Measurements from ENCODE around the gene AKAIN1. TPM values are rescaled to one million over a fixed set of nuclear protein-coding genes. Genes with fewer than 3 reads are reported as not detected.

Gene AKAIN1, protein sequence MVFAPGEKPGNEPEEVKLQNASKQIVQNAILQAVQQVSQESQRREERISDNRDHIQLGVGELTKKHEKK
- total RNA-seq (2021; fragmentation: NEBNext Ultra II Directional; extraction: Animal tissue kit (Norgen Biotek cat#: 25700)) = not detected in 2 replicates
- polyA plus RNA-seq (2011; rRNA removed) = not detected in 2 replicates
- not detected for polyA plus RNA-seq (2011; cell fraction: cytosol; rRNA removed)
- not detected for polyA plus RNA-seq (2011; cell fraction: nucleus; rRNA removed)
- polyA plus RNA-seq (2012, experiment 1 of 2) = not detected in 4 replicates
- not detected for polyA plus RNA-seq (2012, experiment 2 of 2)
- not detected for polyA plus RNA-seq (2013, experiment 1 of 2)
- not detected for polyA plus RNA-seq (2013, experiment 2 of 2)
- polyA minus RNA-seq (2011; rRNA and poly(A)+ RNA removed) = not detected in 2 replicates
- polyA minus RNA-seq (2011; cell fraction: cytosol; rRNA and poly(A)+ RNA removed) = not detected
- not detected for polyA minus RNA-seq (2011; cell fraction: nucleus; rRNA and poly(A)+ RNA removed)
- long read RNA-seq, experiment 1 = 0 reads
- long read RNA-seq, experiment 2 = 0 reads

DNA sequence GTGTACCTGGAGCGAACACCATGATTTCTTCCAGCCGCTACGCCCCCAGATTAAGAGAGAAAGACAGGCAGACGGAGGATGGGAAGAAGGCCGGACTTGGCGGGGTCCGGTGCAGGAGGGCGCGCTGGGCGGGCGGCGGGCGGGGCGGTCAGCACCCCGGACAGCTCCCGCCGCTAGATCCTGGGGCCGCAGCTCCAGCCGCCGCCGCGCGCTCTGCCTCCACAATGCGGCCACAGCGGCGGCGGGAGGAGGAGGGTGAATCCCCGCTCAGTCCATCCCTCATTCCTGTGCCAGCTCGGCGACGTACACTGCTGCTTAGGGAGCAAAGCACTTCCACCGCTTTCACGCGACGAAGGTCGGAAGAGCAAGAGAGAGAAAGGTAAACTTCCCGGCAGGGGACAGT lies at the start of gene AKAIN1:
TSS of gene AKAIN1 (minus strand) at position 226 of the 403 bp plus-strand sequence. CDS start at position 22, 204 bp downstream.
- H3K56ac ChIP-seq (replicated peaks; ENCODE audit: insufficient read length, low read depth, low read length) = no peak within 1 kb of the TSS
- no peak within 1 kb of the TSS for H3K4ac ChIP-seq (replicated peaks; ENCODE audit: insufficient read length, low read depth, low read length)
- no peak within 1 kb of the TSS for H3K14ac ChIP-seq (ENCODE audit: insufficient read length)
- H2BK20ac ChIP-seq (ENCODE audit: low read length) = no peak within 1 kb of the TSS
- H2BK12ac ChIP-seq (ENCODE audit: low read depth, low read length) = no peak within 1 kb of the TSS
- H4K91ac ChIP-seq (replicated peaks; ENCODE audit: insufficient read length, low read length) = no peak within 1 kb of the TSS
- ChIA-PET CTCF (ENCODE audit: partially characterized antibody) (interaction anchor here (0.6 kb wide), 1 partner anchor 65 kb away, joined by 3 read pairs; no protein-coding TSS in a partner anchor), POLR2A (ENCODE audit: partially characterized antibody) (interaction anchor here (0.7 to 1.2 kb wide), 3 partner anchors 41 to 99 kb away, joined by 3 to 4 read pairs (median 3); no protein-coding TSS in a partner anchor)
- no peak within 1 kb of the TSS for H2AK5ac ChIP-seq (ENCODE audit: low read depth, low read length)
- H3K4me3 ChIP-seq (ENCODE audit: extremely low read depth in 1 of 4, insufficient read depth in 2 of 4, low read depth in 3 of 4, low read length in 4 of 4) = peak within 1 kb of the TSS; percentile 47 to 71 (median 64)
- H4K20me1 ChIP-seq (replicated peaks in 1 of 2; ENCODE audit: control insufficient read depth in 1 of 2, insufficient read depth in 2 of 2, low read length in 2 of 2) = peaks cover 0 to 2% of the 10 kb centered on the region in 2 experiments
- no peak within 1 kb of the TSS for H3K18ac ChIP-seq (ENCODE audit: extremely low read depth, low read length)
- no peak within 1 kb of the TSS for H4K5ac ChIP-seq (ENCODE audit: insufficient read length, low read depth, low read length)
- H2AFZ ChIP-seq (ENCODE audit: low read length) = peak within 1 kb of the TSS; percentile 88
- H2BK120ac ChIP-seq (replicated peaks; ENCODE audit: low read depth, low read length) = no peak within 1 kb of the TSS
- H3K9me3 ChIP-seq (ENCODE audit: insufficient read depth in 2 of 2, low read depth in 1 of 2, low read length in 1 of 2) = no peaks in the 10 kb centered on the region
- peak within 1 kb of the TSS in 1 of 4 experiments; percentile 58; a peak in 2 of 7 replicates for H3K9ac ChIP-seq (replicated peaks in 1 of 4; ENCODE audit: extremely low read depth in 1 of 4, low read depth in 3 of 4, low read length in 3 of 4)
- 0 out of 2 replicates have a peak within 1 kb of the TSS, but pooled peaks have one; percentile 65 for H4K8ac ChIP-seq (ENCODE audit: extremely low read depth, insufficient read depth, low read length)
- no peak for TF ChIP-seq CBX5 (IDR thresholded peaks at IDR 0.05; ENCODE audit: low read depth, low read length)
- TF ChIP-seq, protein P1, sequence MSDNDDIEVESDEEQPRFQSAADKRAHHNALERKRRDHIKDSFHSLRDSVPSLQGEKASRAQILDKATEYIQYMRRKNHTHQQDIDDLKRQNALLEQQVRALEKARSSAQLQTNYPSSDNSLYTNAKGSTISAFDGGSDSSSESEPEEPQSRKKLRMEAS (IDR thresholded peaks at IDR 0.05) = peak; percentile 56; the same call in 1 of the 2 replicates
- TF ChIP-seq RBBP5 (IDR thresholded peaks at IDR 0.05; ENCODE audit: borderline replicate concordance, low read depth, low read length) = 0 out of 2 replicates have a peak, but pooled peaks have one; percentile 38
- TF ChIP-seq TBP (IDR thresholded peaks at IDR 0.05; ENCODE audit: low read depth, low read length) = peak; percentile 47; the same call in 1 of the 2 replicates
- TF ChIP-seq ASH2L (IDR thresholded peaks at IDR 0.05; ENCODE audit: low read length) = peak; percentile 40
- no peak for TF ChIP-seq BRCA1 (IDR thresholded peaks at IDR 0.05; ENCODE audit: low read depth, low read length)
- peak in 1 of 2 experiments; percentile 26; a peak in 2 of 4 replicates for TF ChIP-seq RAD21 (IDR thresholded peaks at IDR 0.05 in 1 of 2, conservative IDR thresholded peaks at IDR 0.05 in 1 of 2; ENCODE audit: low read depth in 2 of 2, low read length in 2 of 2)
- TF ChIP-seq NANOG (IDR thresholded peaks at IDR 0.05; ENCODE audit: insufficient read depth, low read depth, low read length, poor library complexity, severe bottlenecking) = peak; percentile 4
- peak; percentile 49 to 95; a peak in 2 of 4 replicates for TF ChIP-seq SIN3A (conservative IDR thresholded peaks at IDR 0.05 in 1 of 2, IDR thresholded peaks at IDR 0.05 in 1 of 2; ENCODE audit: low read depth in 1 of 2, low read length in 2 of 2)
- H3K36me3 ChIP-seq (ENCODE audit: control insufficient read depth in 2 of 4, insufficient read depth in 4 of 4, low read length in 3 of 4) = no peaks in the 10 kb centered on the region; a peak in 1 of 8 replicates
- peak within 1 kb of the TSS; percentile 96 to 100 for H3K4me2 ChIP-seq (ENCODE audit: insufficient read depth in 1 of 2, low read depth in 2 of 2, low read length in 2 of 2)
- no peak within 1 kb of the TSS for H3K23ac ChIP-seq (ENCODE audit: insufficient read length)
- no peak within 1 kb of the TSS for H3K27ac ChIP-seq (ENCODE audit: low read depth, low read length)
- DNase-seq (ENCODE audit: low read depth in 1 of 2, low spot score in 2 of 2) (peak in 1 of 2 experiments; percentile 79), FAIRE-seq (no peak)
- WGBS, 2 experiments (ENCODE audit: extremely low coverage in 1 of 2, insufficient coverage in 1 of 2, insufficient read length in 1 of 2, insufficient replicate concordance in 2 of 2, low coverage in 1 of 2, low lambda C conversion rate in 2 of 2, missing lambda C conversion rate in 1 of 2) = 1% methylated on average over 22 of the region's 37 CpGs; no CpG with 5 or more reads in 1 of the 2 experiments
- no peaks in the 10 kb centered on the region for H3K79me2 ChIP-seq (ENCODE audit: control insufficient read depth in 1 of 2, insufficient read depth in 2 of 2, low read length in 2 of 2)
- H3K27me3 ChIP-seq (replicated peaks in 1 of 4; ENCODE audit: control insufficient read depth in 3 of 4, extremely low read depth in 1 of 4, insufficient read depth in 3 of 4, low read length in 3 of 4) = peaks cover 19 to 53% (median 39%) of the 10 kb centered on the region in 4 experiments
- no peak within 1 kb of the TSS for H2BK5ac ChIP-seq (ENCODE audit: low read depth, low read length)
- no peak within 1 kb of the TSS for H2BK15ac ChIP-seq (ENCODE audit: low read length)
- H3K79me1 ChIP-seq (ENCODE audit: low read depth, low read length) = no peaks in the 10 kb centered on the region
- H3K4me1 ChIP-seq (replicated peaks in 1 of 4; ENCODE audit: control insufficient read depth in 3 of 4, insufficient read depth in 4 of 4, low read length in 3 of 4) = peaks cover 0 to 14% (median 4%) of the 10 kb centered on the region in 4 experiments; a peak in 5 of 7 replicates
- H3K23me2 ChIP-seq (ENCODE audit: low read depth, low read length) = peaks cover 12% of the 10 kb centered on the region; the same call in 1 of the 2 replicates
